Neuron (in vitro differentiated cells): Measurements from ENCODE around the gene EEFSEC.

ENCODE experiments used
- H2AFZ ChIP-seq: one replicate; pipeline ENCODE4 v1.6.1; 2013; ENCODE audit warnings: low read depth, mild to moderate bottlenecking, inconsistent platforms, low read length, moderate library complexity
- H3K27me3 ChIP-seq: one replicate; pipeline ENCODE4 v1.6.1; 2013; ENCODE audit warnings: low read length; ENCODE audit not compliant: insufficient read depth
- H3K36me3 ChIP-seq: one replicate; pipeline ENCODE4 v1.6.1; 2013; ENCODE audit warnings: low read length; ENCODE audit not compliant: insufficient read depth
- H3K4me1 ChIP-seq: one replicate; pipeline ENCODE4 v1.6.1; 2013; ENCODE audit warnings: low read length; ENCODE audit not compliant: insufficient read depth
- H3K4me3 ChIP-seq: 2 replicates; pipeline ENCODE4 v1.5.1; 2013; ENCODE audit warnings: mild to moderate bottlenecking, low read length, moderate library complexity
- H3K9me3 ChIP-seq: one replicate; pipeline ENCODE4 v1.6.1; 2013; ENCODE audit warnings: low read length

The EEFSEC gene

DNA sequence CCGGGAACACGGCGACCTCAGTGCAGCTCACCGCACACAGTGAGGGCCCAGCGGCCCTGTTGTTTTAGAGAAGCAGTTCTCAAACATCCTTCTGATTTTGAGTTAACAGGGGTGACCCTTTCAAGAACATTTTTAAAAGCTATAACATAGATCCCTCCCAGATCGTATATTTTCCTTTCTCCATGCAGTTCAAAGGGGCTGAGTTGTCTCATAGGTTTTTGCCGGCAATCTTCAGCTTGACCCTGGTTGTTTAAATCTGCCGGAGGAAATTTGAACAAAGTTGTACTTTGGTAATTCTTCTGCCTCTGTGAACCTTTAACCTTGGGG lies 14.3 kb downstream of the EEFSEC start:
- Histone ChIP-seq H3K36me3 (no peaks in the 10 kb centered on the region), H3K9me3 (no peaks in the 10 kb centered on the region), H3K4me1 (peaks cover 34% of the 10 kb centered on the region), H3K4me3 (no peak overlapping the region), H3K27me3 (no peaks in the 10 kb centered on the region), H2AFZ (no peak overlapping the region)

DNA sequence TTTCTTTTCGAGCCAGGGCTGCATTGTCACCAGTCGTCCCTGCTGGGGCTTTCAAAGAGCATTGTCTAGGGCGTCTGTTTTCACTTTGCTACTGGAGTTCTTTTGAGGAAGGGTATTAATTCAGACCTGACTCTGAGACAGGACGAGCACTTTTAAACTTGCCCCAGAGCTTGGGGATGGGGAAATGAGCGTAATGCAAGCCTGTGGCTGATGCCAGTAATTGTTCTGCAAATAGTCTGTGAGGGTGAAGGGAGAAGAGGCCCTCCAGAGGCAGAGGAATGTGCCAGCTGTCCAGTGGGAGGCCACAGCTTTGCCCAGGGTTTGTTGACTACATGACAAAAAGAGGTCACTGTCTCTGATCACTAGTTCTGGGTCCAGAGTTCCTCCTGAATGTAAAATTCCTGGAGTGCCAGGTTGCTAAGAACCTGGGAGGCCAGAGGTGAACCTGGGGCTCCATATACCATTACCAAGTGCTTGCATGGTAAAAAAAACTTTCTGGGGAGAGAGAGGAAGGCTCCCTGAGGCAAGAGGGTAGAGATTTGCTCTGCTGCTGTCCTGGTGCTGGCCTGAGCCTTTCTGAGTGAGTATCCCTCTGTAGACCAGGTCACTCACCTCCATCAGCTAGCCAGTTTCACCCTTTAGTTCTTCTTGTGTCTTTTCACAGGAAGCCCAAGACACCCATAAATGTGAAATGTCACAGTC lies 14.8 kb downstream of the EEFSEC start:
- H3K9me3 ChIP-seq: no peaks in the 10 kb centered on the region
- H3K27me3 ChIP-seq: no peaks in the 10 kb centered on the region
- no peak overlapping the region for H2AFZ ChIP-seq
- H3K4me1 ChIP-seq: peaks cover 34% of the 10 kb centered on the region
- H3K4me3 ChIP-seq: no peak overlapping the region
- no peaks in the 10 kb centered on the region for H3K36me3 ChIP-seq

DNA sequence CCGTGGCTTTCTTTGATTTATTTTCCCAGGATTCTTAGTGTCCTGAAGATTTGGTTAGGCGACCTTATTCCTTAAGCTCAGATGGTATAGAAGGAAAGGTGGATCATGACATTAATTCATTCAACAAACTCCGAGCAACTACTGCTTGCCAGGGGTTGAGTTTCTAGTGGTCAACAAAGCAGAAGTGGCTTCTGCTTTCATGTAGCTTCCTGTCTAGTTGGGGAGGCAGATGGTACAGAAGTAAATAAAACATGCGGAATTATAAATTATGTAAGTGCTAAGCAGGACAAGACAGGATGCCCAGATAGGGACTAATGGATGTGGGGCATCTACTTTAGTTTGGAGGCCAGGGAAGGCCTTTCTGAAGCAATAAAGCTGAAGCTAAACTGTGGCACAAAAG lies 15.6 kb downstream of the EEFSEC start:
- H3K9me3 ChIP-seq: no peaks in the 10 kb centered on the region
- H2AFZ ChIP-seq: no peak overlapping the region
- no peak overlapping the region for H3K4me3 ChIP-seq
- no peaks in the 10 kb centered on the region for H3K36me3 ChIP-seq
- H3K4me1 ChIP-seq: peaks cover 34% of the 10 kb centered on the region
- no peaks in the 10 kb centered on the region for H3K27me3 ChIP-seq

DNA sequence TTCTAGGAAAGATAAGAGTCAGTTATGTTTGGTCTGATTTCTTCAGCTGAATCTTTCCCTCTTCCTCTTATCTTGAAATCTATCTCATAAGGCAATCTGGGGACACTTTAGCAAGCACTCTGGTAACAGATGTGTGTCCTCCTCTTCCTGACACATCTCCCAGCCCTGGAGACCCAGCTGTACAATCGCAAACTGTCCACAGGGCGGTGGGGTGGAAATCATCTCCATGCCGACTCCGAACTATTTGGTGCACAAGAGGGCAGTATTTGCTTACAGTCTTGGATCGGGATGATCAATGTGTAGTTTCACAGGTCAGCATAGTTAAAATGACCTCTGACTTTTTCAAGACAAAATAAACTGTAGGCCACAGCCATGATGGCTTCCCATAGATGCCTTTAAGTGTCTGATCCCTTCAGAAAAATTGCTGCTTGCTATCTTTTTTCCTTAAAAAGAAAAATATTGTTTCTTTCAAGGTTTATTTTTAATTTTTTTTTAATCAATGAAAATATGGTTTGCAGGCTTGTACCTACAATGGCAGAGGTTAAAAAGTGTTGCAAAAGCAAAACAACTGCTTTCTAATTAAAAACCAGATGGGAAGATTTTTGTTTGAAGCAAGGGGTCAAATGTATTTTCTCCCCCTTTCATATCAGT lies 17.7 kb downstream of the EEFSEC start:
- H3K27me3 ChIP-seq: no peaks in the 10 kb centered on the region
- no peaks in the 10 kb centered on the region for H3K9me3 ChIP-seq
- H3K4me3 ChIP-seq: no peak overlapping the region
- no peaks in the 10 kb centered on the region for H3K36me3 ChIP-seq
- H2AFZ ChIP-seq: no peak overlapping the region
- H3K4me1 ChIP-seq: peaks cover 34% of the 10 kb centered on the region

DNA sequence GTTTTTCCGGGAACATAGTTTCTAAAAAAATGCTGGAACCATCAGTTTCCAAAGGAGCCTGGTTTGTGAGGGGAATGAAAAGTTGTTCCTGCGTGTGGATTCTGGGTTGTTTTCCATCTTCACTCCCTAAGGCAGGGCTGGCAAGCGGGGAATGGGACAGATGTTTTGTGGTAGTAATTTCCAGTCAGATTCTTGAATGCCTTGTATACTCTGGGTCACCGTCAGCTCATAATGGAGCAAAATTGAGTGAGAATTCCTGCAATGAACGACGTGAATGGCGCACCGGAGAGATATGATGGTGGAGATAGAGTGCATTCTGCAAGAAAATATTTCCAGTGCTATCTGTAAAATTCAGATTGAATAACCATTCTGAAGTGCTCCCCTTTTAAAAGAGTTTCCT lies 19.9 kb downstream of the EEFSEC start:
- Histone ChIP-seq H3K36me3 (no peaks in the 10 kb centered on the region), H3K9me3 (no peaks in the 10 kb centered on the region), H3K4me1 (peaks cover 17% of the 10 kb centered on the region), H3K4me3 (no peak overlapping the region), H2AFZ (no peak overlapping the region), H3K27me3 (no peaks in the 10 kb centered on the region)

DNA sequence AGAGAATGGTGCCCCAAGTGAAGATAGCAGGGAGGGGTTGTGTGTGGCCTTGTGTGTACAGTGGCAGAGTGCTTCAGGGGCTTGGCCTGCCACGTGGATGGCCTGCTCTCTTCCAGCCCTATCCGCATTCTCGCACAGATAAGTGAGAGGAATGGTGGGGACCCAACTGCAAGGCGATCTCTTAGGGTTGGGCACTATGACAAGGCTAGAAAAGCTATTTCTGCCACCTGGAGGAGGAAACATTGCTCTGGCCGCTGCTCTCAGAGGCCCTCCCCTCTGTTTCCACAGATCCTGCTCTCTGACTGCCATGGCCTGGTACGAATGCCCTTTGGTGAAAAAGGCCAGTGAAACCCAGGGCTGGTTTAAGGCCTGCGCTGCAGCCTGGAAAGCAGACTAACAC lies 20.6 kb downstream of the EEFSEC start:
- Histone ChIP-seq H3K9me3 (no peaks in the 10 kb centered on the region), H3K27me3 (no peaks in the 10 kb centered on the region), H3K36me3 (no peaks in the 10 kb centered on the region), H2AFZ (no peak overlapping the region), H3K4me1 (peaks cover 10% of the 10 kb centered on the region), H3K4me3 (no peak overlapping the region)

DNA sequence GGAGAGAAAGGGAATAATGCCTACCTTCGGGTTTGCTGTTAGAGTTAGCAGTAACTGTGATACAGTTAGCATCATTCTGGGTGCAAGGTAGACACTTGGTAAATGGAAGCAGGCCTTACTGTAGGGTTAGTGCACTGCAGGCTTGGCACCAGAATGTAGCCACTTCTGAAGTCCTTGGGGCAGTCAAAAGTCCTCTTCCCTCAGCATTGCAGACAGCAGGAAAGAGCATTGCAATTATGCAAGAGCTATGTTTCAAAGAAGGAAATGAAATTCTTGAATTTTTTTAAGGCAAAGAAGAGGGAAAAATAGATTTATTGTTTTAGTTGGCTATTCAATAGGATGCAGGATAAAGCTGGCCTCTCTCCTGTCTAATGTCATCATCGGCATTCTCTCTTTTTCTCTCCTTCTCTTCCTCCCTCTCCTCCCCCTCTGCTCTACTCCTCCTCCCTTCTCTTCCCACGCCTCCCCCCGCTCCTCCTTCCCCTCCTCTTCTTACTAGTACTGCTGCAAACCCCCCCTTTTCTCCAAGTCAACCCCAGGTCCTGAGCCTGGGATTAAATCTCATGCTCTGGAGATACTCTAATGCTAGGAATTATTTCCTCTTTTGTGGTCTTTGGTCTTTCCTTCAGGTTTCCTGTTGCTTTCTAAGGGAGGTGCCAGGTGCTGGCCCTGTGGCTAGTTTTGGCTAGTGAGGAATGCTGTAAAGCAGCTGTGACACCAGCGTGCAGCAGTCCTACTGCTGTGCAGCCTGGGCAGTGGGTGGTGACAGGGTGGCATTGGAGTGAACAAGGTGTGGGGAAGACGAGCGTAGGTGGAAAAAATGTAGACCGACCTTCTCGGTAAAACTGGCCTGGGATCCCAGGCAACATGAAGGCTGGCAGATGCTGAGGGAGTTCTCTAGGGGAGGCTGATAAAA lies 21.7 kb downstream of the EEFSEC start:
- H2AFZ ChIP-seq: no peak overlapping the region
- H3K4me1 ChIP-seq: peaks cover 14% of the 10 kb centered on the region
- no peaks in the 10 kb centered on the region for H3K27me3 ChIP-seq
- no peaks in the 10 kb centered on the region for H3K9me3 ChIP-seq
- H3K36me3 ChIP-seq: no peaks in the 10 kb centered on the region
- H3K4me3 ChIP-seq: no peak overlapping the region

DNA sequence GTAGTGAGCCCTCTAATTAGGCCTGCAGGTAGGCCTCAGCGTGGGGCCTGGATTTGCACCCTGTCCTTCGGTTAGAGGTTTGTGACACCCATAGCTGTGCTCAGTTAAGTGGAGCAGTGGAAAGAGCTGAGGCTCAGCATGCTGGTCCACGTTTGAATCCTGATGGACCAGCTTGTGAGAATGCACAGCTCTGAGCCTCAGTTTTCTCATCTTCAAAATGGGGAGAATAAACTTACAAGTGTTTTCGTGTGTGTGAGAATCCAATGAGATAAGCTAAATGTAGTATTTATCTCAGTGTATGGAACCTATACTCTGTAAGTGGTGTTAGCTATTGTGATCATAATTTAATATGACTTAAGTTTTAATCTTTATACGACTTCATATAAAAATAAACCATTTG lies 22.5 kb downstream of the EEFSEC start:
- H2AFZ ChIP-seq: no peak overlapping the region
- no peaks in the 10 kb centered on the region for H3K36me3 ChIP-seq
- no peak overlapping the region for H3K4me3 ChIP-seq
- no peaks in the 10 kb centered on the region for H3K9me3 ChIP-seq
- H3K27me3 ChIP-seq: no peaks in the 10 kb centered on the region
- H3K4me1 ChIP-seq: peaks cover 14% of the 10 kb centered on the region

DNA sequence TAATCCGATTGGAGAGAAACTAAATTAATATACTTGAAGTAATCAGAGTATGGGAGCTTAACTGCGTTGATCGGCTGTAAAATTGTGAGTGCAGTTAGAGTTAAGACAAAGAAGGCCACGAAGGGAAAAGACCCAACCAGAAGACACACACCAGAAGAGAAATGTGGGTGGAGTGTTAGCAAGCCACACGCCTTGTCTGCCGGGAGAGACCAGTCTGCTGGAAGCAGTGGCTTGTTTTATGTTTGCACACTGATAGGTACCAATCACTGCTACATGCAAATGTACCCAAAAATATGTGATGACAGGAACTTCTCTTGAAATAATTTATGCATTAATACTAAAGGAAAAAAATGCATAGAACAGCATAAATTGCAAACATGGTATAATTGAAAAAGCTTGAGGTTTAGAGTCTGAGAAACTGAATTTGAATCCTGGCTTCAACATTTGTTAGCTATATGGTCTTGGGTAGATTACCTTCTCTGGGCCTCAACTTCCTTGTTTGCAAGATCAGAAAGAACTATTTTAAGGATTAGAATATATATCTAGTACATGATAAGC lies 23.1 kb downstream of the EEFSEC start:
- Histone ChIP-seq H3K27me3 (no peaks in the 10 kb centered on the region), H2AFZ (no peak overlapping the region), H3K4me3 (no peak overlapping the region), H3K4me1 (peaks cover 10% of the 10 kb centered on the region), H3K9me3 (no peaks in the 10 kb centered on the region), H3K36me3 (no peaks in the 10 kb centered on the region)

DNA sequence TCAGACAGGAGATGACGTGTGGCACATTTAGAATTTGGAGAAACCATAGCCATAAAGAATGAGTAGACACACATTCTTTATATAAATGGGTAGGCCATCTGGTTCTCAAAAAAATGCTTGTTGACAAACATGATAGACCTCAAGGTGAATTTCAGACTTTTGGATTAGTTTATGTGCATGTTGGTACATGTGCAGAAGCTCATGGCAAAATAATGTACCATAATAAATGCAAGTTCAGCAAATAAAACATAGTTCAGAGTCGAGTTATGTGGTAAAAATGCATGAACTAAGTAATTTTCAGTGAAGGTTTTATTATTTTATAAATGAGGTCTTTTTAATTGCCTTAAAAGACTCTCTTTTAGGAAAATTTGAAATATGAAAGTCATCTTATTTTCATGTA lies 24.6 kb downstream of the EEFSEC start:
- Histone ChIP-seq H3K4me1 (peaks cover 7% of the 10 kb centered on the region), H3K27me3 (no peaks in the 10 kb centered on the region), H3K4me3 (no peak overlapping the region), H2AFZ (no peak overlapping the region), H3K9me3 (no peaks in the 10 kb centered on the region), H3K36me3 (no peaks in the 10 kb centered on the region)

DNA sequence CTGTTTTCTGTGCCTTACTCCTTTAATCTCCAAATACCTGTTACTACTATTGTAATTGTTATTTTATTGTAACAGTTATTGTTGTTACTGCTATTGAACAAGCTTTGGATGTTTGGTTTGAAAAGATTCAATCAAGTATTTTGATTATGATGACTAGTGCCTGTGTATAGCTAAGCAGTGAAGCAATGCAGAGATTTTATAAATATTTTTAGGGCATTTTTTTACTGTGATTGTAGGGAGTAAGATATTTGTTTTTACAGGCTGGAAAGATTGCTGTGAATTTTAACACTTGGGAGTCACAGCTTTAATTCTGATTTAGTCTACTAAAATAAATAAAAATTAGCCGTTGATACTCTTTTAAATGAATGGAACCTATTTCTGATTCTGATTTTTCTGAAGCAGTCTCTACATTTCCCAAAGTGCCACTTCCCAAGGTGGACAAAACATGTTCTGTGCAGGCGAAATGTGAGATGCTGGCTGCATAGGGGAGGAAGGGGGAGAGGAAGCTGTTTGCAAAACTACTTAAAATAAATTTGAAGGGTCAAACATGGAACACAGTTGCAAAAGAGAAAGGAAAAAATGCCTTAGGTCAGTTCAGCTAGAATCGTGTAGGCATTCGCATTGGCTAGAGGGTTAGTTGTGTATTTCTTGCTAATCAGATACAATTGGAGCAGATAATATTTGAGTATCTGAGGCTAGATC lies 25.7 kb downstream of the EEFSEC start:
- Histone ChIP-seq H3K4me3 (no peak overlapping the region), H2AFZ (no peak overlapping the region), H3K9me3 (no peaks in the 10 kb centered on the region), H3K36me3 (no peaks in the 10 kb centered on the region), H3K4me1 (peaks cover 7% of the 10 kb centered on the region), H3K27me3 (no peaks in the 10 kb centered on the region)

DNA sequence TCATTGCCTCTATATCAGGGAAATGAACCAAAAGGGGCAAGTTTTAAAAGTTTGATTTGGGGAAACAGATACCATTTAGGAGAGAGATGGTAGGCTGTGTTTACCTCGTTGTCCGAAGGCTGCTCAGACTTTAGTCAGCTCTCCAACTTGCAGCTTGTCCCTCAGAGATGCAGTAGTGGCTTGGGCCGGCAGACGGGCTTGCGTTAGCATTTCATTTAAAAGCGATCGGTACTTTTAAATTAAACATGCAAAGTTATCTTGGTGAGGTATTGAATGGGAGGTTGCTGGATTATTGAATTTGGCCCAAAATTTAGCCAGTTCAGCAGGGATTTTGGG lies 26.2 kb downstream of the EEFSEC start:
- no peaks in the 10 kb centered on the region for H3K9me3 ChIP-seq
- H3K4me1 ChIP-seq: peaks cover 7% of the 10 kb centered on the region
- no peak overlapping the region for H3K4me3 ChIP-seq
- H2AFZ ChIP-seq: no peak overlapping the region
- no peaks in the 10 kb centered on the region for H3K36me3 ChIP-seq
- H3K27me3 ChIP-seq: no peaks in the 10 kb centered on the region

DNA sequence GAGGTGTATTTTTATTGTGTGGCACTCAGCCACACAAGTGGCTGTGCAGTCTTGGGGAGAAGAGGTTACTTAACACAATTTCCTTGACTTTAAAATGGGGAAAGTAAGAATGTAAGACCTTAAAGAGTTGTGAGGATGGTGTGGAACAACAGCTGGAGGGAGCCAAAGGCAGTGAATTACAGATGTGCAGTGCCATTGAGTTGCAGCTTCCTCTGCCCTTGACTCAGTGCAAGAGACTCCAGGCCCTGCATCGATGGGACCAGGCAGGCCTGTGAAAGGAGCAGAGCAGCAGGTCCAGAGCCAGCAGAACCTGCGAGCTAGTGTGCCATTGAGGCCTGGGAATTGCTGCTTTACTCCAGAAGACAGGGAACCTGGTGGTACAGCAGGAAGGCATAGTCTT lies 27.2 kb downstream of the EEFSEC start:
- Histone ChIP-seq H3K9me3 (no peaks in the 10 kb centered on the region), H3K36me3 (no peaks in the 10 kb centered on the region), H2AFZ (no peak overlapping the region), H3K4me1 (peaks cover 7% of the 10 kb centered on the region), H3K4me3 (no peak overlapping the region), H3K27me3 (no peaks in the 10 kb centered on the region)
